Mucosa of rectum (tissue), 2 donors: Measurements from ENCODE around the gene WDR27.

ENCODE experiments used
- H3K27ac ChIP-seq, 2 donors: one replicate each; pipeline ENCODE4 v1.7.0; 2013; ENCODE audit warnings: inconsistent platforms in 2 of 2, low read depth in 2 of 2, low read length in 2 of 2
- H3K27me3 ChIP-seq, 2 donors: one replicate each; pipeline ENCODE4 v1.7.0; 2013; ENCODE audit warnings: low read length in 2 of 2; ENCODE audit not compliant: control insufficient read depth in 2 of 2, insufficient read depth in 2 of 2
- H3K36me3 ChIP-seq, 2 donors: one replicate each; pipeline ENCODE4 v1.7.0; 2013; ENCODE audit warnings: low read length in 2 of 2; ENCODE audit not compliant: control insufficient read depth in 2 of 2, insufficient read depth in 2 of 2
- H3K4me1 ChIP-seq, 2 donors: one replicate each; pipeline ENCODE4 v1.7.0; 2013; ENCODE audit warnings: low read length in 2 of 2, mild to moderate bottlenecking in 1 of 2; ENCODE audit not compliant: control insufficient read depth in 2 of 2, insufficient read depth in 2 of 2
- H3K4me3 ChIP-seq, 2 donors: one replicate each; pipeline ENCODE4 v1.7.0; 2013; ENCODE audit warnings: low read length in 2 of 2
- H3K9ac ChIP-seq, 2 donors: one replicate each; pipeline ENCODE4 v1.7.0; 2013; ENCODE audit warnings: low read length in 2 of 2, low read depth in 1 of 2, mild to moderate bottlenecking in 1 of 2
- H3K9me3 ChIP-seq, 2 donors: one replicate each; pipeline ENCODE4 v1.7.0; 2013; ENCODE audit warnings: low read length in 2 of 2; ENCODE audit not compliant: control insufficient read depth in 2 of 2
- donor health status: healthy.
- donor health status: Normal muscosa, but diverticular disease.

WDR27 gene

DNA sequence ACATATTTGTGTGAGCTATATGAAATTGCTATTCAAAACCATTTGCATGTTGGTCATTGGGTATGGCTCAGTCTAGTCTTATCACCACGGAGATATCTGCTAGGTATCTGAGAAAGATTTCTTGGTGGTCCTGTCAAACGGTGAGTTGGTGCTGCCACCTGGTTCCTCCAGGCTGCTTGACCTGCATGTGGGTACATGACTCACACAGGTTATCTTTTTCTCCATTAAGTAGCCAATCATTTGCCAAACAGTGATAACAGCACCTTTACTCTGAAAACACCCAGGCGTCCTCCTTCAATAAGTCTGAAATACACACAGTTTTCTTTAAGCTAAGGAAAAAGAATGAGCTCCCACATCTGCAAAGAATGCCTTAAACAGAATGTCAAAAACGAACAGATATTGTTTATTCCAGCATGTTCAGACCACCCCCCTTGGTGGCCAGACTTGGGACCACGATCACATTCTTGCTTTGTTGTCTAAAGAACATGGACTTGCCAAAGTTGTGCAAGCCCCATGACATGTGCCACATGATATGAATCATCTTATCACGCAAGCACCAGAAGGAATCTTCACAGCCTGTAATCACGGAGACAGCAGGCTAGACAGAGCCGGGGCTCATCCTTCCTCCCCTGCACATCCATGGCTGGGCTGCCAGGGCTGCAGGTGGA, 247.5 kb downstream of the WDR27 start:
- Histone ChIP-seq H3K4me3 (no peak overlapping the region), H3K9ac (no peak overlapping the region), H3K36me3 (no peaks in the 10 kb centered on the region), H3K27me3 (no peaks in the 10 kb centered on the region), H3K4me1 (no peaks in the 10 kb centered on the region), H3K27ac (no peak overlapping the region), H3K9me3 (no peaks in the 10 kb centered on the region)

- Histone ChIP-seq H3K27me3 (no peaks in the 10 kb centered on the region), H3K9me3 (no peaks in the 10 kb centered on the region), H3K4me3 (no peak overlapping the region), H3K4me1 (no peaks in the 10 kb centered on the region), H3K9ac (no peak overlapping the region), H3K27ac (peak overlapping the region in 1 of 2 donors; percentile 68), H3K36me3 (no peaks in the 10 kb centered on the region)
Measured at GRCh38 chr6:169452869-169453620, 248.8 kb downstream of the WDR27 start.

GRCh38 chr6:169452117-169452868, 249.5 kb downstream of the WDR27 start:
- Histone ChIP-seq H3K27ac (peak overlapping the region; percentile 67 to 68), H3K27me3 (no peaks in the 10 kb centered on the region), H3K9me3 (no peaks in the 10 kb centered on the region), H3K36me3 (no peaks in the 10 kb centered on the region), H3K4me3 (peak overlapping the region; percentile 46 to 64), H3K9ac (peak overlapping the region; percentile 5 to 20), H3K4me1 (no peaks in the 10 kb centered on the region)

DNA sequence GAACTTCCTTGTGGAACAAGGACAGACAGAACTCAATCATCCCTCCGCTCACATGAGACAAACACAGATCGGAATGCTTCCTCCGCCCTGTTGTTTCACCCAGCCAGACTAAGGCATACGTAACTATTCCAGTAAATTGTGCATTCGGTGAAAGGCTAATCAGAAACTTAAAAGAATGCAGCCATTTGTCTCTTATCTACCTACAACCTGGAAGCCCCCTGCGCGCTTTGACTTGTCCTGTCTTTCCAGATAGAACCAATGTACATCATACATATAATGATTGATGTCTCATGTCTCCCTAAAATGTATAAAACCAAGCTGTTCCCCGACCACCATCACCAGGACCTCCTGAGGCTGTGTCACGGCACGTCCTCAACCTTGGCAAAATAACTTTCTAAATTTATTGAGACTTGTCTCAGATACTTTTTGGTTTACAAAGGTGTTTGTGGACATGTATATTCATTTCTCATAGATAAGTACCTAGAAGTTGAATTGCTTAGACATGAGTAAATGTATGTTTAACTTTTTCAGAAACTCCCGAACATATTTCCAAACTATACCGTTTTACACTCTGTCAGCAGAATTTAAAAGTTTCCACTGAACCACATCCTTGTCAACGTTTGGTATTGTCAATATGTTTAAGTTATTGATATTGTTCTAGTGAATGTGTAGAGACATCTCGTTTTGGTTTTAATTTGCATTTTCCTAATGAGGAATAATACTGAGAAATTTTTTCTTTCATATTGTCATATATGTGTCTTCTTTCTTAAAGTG, 250.6 kb downstream of the WDR27 start:
- Histone ChIP-seq H3K9ac (no peak overlapping the region), H3K4me3 (no peak overlapping the region), H3K36me3 (no peaks in the 10 kb centered on the region), H3K27me3 (no peaks in the 10 kb centered on the region), H3K27ac (no peak overlapping the region), H3K9me3 (no peaks in the 10 kb centered on the region), H3K4me1 (no peaks in the 10 kb centered on the region)

DNA sequence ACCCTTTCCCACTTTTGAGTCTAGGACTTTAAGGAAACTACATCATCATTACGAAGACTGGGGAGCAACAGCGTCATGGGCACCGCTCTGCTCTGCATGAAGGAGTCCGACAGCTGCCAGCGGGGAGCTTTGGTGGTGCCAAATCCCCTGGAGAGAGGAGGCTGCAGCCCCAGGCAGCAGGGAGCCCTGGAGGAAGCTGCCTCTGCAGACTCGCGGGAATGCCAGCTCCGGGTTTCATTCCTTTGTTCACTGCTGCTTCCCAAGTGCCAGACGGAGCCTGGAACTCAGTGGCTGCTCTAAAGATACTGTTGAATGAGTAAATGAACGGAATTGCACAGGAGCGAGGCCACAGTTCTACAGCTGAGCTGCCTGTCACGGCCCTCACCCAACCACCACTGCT, 251.7 kb downstream of the WDR27 start:
- H3K4me3 ChIP-seq: no peak overlapping the region
- no peaks in the 10 kb centered on the region for H3K27me3 ChIP-seq
- H3K27ac ChIP-seq: no peak overlapping the region
- no peaks in the 10 kb centered on the region for H3K36me3 ChIP-seq
- H3K4me1 ChIP-seq: peaks cover 0 to 4% of the 10 kb centered on the region in 2 donors
- H3K9ac ChIP-seq: no peak overlapping the region
- no peaks in the 10 kb centered on the region for H3K9me3 ChIP-seq

DNA sequence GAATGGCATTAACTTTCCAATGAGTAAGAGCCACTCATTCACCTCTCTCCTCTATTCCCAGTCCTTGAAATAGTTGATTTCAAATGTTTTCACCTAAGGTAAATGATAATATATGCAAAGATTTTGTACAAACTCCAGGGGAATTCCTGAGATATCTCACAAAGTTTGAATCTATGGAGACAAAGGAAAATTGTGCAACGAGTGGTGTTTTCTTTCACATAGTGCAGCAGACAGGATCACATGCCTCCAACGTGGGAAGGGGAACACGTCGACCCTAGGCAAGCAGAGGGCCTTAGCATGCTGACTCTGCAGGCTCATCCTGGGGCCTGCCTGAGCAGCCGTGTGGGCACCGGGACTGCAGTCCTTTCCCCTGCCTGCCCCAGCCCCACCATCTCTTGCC, 252.6 kb downstream of the WDR27 start:
- H3K36me3 ChIP-seq: no peaks in the 10 kb centered on the region
- no peak overlapping the region for H3K27ac ChIP-seq
- no peak overlapping the region for H3K9ac ChIP-seq

DNA sequence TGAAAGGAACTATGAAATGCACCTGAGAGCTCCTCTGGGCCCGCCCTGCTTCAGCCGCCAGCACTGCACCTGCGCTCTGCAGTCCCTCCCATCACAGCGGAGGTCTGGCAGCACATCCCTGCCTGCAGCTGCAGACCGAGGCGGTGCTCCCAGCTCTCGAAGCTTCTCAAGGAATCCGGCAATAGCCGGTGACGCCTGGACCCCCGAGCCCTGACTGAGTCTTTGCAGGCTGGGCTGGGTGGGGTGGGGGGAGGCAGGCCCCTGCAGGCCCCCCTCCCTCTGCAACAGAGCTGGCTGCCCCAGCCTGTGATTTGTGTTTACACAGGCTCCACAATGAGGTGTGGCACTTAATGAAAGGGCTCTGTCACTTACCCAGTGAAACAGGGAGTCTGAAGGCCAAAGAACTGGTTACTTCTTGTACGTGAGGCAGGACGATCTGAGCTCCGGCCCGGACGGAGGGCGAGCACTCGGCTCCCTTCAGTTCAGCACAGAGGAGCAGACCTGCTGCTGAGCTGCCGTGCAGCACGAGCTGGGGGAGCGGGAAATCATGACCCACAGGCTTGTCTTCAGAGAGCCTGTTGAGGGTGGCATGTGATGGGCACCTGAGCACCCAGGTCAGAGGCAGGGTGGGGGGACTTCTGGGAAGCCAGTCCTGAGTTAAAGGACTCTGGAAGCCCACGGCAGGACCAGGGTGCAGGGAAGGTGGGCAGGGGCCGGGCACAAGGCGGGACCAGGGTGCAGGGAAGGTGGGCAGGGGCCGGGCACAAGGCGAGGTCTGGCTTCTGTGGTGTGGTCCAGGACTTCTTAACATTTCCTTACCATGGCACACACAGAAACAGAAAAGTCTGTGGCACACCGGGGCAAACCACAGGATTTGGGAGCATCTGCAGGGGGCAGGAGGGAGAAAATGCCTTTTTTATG, 255.9 kb downstream of the WDR27 start:
- peaks cover 0 to 5% of the 10 kb centered on the region in 2 donors for H3K4me1 ChIP-seq
- H3K27ac ChIP-seq: peak overlapping the region in 1 of 2 donors; percentile 11
- no peak overlapping the region for H3K4me3 ChIP-seq
- H3K9ac ChIP-seq: no peak overlapping the region
- no peaks in the 10 kb centered on the region for H3K36me3 ChIP-seq
- H3K9me3 ChIP-seq: no peaks in the 10 kb centered on the region
- no peaks in the 10 kb centered on the region for H3K27me3 ChIP-seq

More for the DNA sequence above, 252.6 kb downstream of the WDR27 start:
- peaks cover 0 to 5% of the 10 kb centered on the region in 2 donors for H3K4me1 ChIP-seq
- H3K27me3 ChIP-seq: no peaks in the 10 kb centered on the region
- no peak overlapping the region for H3K4me3 ChIP-seq
- H3K9me3 ChIP-seq: no peaks in the 10 kb centered on the region

GRCh38 chr6:169445227-169445626, 256.6 kb downstream of the WDR27 start:
- Histone ChIP-seq H3K4me1 (peaks cover 0 to 5% of the 10 kb centered on the region in 2 donors), H3K9me3 (no peaks in the 10 kb centered on the region), H3K4me3 (no peak overlapping the region), H3K36me3 (no peaks in the 10 kb centered on the region), H3K27me3 (no peaks in the 10 kb centered on the region), H3K9ac (no peak overlapping the region), H3K27ac (no peak overlapping the region)

DNA sequence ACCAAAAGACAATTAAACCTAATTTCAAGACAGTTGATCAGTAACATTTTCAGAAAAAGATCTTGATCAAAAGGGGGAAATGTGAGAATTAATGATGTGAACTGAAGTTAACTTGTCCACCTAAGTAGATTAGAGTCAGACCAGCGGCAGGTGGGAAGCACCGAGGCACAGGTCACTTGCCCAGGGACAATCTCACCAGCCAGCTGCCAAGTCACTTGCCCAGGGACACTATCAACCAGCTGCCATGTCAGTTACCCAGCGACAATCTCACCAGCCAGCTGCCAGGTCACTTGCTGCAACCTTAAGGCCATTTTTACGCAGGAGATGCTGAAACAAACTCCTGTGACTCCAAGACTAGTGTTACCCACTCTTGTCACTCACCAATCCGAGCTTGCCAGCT, 260.5 kb downstream of the WDR27 start:
- no peaks in the 10 kb centered on the region for H3K9me3 ChIP-seq

More for the DNA sequence above, 260.5 kb downstream of the WDR27 start:
- no peak overlapping the region for H3K4me3 ChIP-seq
- no peaks in the 10 kb centered on the region for H3K27me3 ChIP-seq
- no peak overlapping the region for H3K9ac ChIP-seq
- no peak overlapping the region for H3K27ac ChIP-seq
- H3K36me3 ChIP-seq: no peaks in the 10 kb centered on the region
- peaks cover 0 to 5% of the 10 kb centered on the region in 2 donors for H3K4me1 ChIP-seq
